Central memory CD8-positive, alpha-beta T cell (primary cell): Measurements from ENCODE around the gene ZNF747.

Experiments used
- ATAC-seq: fragments of 150-1000 bp; cut with Tn5 transposase; replicated peaks from 2 replicates; pipeline ENCODE4 v1.10.0; 2022; ENCODE audit warnings: mild to moderate bottlenecking, moderate FRiP score, moderate number of reproducible peaks; ENCODE audit not compliant: poor library complexity, severe bottlenecking; ENCODE audit errors: extremely low read depth
- DNase-seq, 2 donors: peaks; one replicate each; pipeline ENCODE4 v3.0.0; 2021; ENCODE audit warnings: low spot score in 2 of 2
- H3K27ac Mint-ChIP-seq: one replicate; pipeline ENCODE4 v1.8.0; 2022; ENCODE audit warnings: low read depth, mild to moderate bottlenecking, moderate library complexity, mixed read lengths
- H3K27me3 Mint-ChIP-seq: one replicate; pipeline ENCODE4 v1.8.0; 2022; ENCODE audit warnings: mixed read lengths
- H3K36me3 Mint-ChIP-seq: one replicate; pipeline ENCODE4 v1.8.0; 2022; ENCODE audit warnings: mild to moderate bottlenecking, moderate library complexity, mixed read lengths; ENCODE audit not compliant: insufficient read depth
- H3K4me1 Mint-ChIP-seq: one replicate; pipeline ENCODE4 v1.8.0; 2022; ENCODE audit warnings: mixed read lengths
- H3K4me3 Mint-ChIP-seq: one replicate; pipeline ENCODE4 v1.8.0; 2022; ENCODE audit warnings: mild to moderate bottlenecking, moderate library complexity, mixed read lengths
- H3K9me3 Mint-ChIP-seq: one replicate; pipeline ENCODE4 v1.8.0; 2022; ENCODE audit warnings: mixed read lengths

The ZNF747 gene

GRCh38 chr16:30566531-30566930 lies 31.9 kb upstream of the ZNF747 start:
- Mint-ChIP-seq H3K27me3 (no peaks in the 10 kb centered on the region), H3K9me3 (no peaks in the 10 kb centered on the region), H3K36me3 (peaks cover 11% of the 10 kb centered on the region), H3K27ac (peak overlapping the region; percentile 85), H3K4me3 (no peak overlapping the region), H3K4me1 (peaks cover 33% of the 10 kb centered on the region)
- ATAC-seq (no peak), DNase-seq (no peak)

DNA sequence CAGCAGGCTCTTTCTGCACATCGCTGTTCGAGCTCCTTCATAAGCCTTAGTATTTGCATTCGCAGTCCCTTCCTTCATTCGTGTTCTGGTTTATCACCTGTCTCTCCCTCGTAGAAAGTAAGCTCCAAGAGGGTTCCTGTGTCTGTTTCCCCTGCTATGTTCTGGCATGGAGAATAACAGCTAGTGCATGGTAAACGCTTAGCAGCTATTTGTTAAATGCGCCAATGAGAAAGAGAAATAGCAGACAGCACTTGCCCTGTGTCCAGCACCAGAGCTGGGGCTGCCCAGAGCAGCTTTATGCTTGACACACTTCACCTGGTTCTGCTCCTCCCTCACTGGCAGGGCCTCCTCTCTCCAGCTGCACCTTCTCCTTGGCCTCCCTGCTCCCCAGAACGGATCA lies 31.3 kb upstream of the ZNF747 start:
- DNase-seq (no peak), ATAC-seq (no peak)
- Mint-ChIP-seq H3K36me3 (peaks cover 10% of the 10 kb centered on the region), H3K4me1 (peaks cover 36% of the 10 kb centered on the region), H3K9me3 (no peaks in the 10 kb centered on the region), H3K4me3 (no peak overlapping the region), H3K27me3 (no peaks in the 10 kb centered on the region), H3K27ac (no peak overlapping the region)

GRCh38 chr16:30565526-30565925 lies 30.9 kb upstream of the ZNF747 start:
- H3K27me3 Mint-ChIP-seq, result no peaks in the 10 kb centered on the region
- no peak for ATAC-seq
- H3K4me3 Mint-ChIP-seq, result no peak overlapping the region
- peaks cover 9% of the 10 kb centered on the region for H3K36me3 Mint-ChIP-seq
- H3K27ac Mint-ChIP-seq, result peak overlapping the region; percentile 72
- peaks cover 34% of the 10 kb centered on the region for H3K4me1 Mint-ChIP-seq
- H3K9me3 Mint-ChIP-seq, result no peaks in the 10 kb centered on the region
- no peak for DNase-seq

- Mint-ChIP-seq H3K27ac (peak overlapping the region; percentile 89), H3K4me1 (peaks cover 36% of the 10 kb centered on the region), H3K9me3 (no peaks in the 10 kb centered on the region)
Observed at GRCh38 chr16:30562021-30562420, 27.4 kb upstream of the ZNF747 start.

DNA sequence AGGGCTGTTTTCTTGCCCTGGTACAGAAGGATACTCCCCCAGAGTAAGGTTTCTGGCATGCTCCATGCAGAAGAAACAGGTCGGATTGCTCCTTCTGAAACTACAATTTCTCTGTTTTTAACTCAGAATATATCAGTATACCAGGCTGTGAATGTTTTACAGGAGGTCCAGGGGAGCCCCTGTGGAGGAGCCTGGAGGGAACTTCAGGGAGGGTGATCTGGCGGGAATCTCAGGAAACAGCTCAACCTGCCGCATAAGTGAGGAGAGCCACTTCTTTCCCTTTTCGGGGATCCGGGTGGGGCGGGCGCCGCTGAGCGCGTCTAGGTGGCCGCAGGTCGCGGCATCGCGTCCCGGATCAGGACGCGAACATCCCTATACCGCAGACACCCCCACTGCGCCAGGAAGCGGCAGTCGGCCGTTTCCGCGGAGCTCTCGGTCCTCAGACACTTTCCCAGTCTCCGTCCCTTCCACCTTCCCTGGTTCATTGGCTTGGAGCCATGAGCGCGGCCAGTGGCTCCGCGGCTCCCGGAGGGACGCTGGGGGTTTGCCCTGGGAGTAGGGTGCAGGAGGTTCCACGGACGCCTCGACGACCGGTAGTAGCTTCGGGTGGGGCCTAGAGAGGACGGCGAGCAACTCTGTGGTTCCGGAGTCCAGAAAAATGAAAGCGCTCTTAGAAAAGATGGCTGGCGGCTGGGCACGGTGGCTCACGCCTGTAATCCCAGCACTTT lies 26.6 kb upstream of the ZNF747 start:
- Mint-ChIP-seq H3K4me3 (peak overlapping the region; percentile 81), H3K4me1 (peaks cover 30% of the 10 kb centered on the region), H3K27me3 (no peaks in the 10 kb centered on the region), H3K27ac (peak overlapping the region; percentile 89), H3K36me3 (peaks cover 8% of the 10 kb centered on the region), H3K9me3 (no peaks in the 10 kb centered on the region)
- no peak for DNase-seq
- ATAC-seq, result no peak

More at GRCh38 chr16:30562021-30562420, 27.4 kb upstream of the ZNF747 start:
- ATAC-seq (no peak), DNase-seq (no peak)
- Mint-ChIP-seq H3K4me3 (peak overlapping the region; percentile 81), H3K27me3 (no peaks in the 10 kb centered on the region), H3K36me3 (peaks cover 6% of the 10 kb centered on the region)

DNA sequence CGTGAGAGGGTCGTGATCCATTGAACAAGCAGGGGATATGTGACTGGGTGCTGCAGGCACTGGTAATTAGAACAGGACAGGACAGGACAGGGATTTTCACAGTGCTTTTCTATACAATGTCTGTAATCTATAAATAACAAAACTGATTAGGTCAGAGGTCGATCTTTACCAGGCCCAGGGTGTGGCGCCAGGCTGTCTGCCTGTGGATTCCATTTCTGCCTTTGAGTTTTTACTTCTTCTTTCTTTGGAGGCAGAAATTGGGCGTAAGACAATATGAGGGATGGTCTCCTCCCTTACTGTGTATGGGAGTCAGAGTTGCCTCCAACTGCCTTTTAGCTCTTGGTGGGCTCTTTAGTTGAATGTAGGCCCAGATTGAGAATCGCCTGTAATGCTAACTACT lies 25.0 kb upstream of the ZNF747 start:
- Mint-ChIP-seq H3K4me1 (peaks cover 31% of the 10 kb centered on the region), H3K4me3 (peak overlapping the region; percentile 83), H3K27ac (peak overlapping the region; percentile 89), H3K9me3 (no peaks in the 10 kb centered on the region), H3K36me3 (peaks cover 11% of the 10 kb centered on the region), H3K27me3 (no peaks in the 10 kb centered on the region)
- ATAC-seq, result no peak
- no peak for DNase-seq

GRCh38 chr16:30558789-30559377 lies 24.2 kb upstream of the ZNF747 start:
- H3K36me3 Mint-ChIP-seq, result peaks cover 11% of the 10 kb centered on the region
- peak overlapping the region; percentile 89 for H3K27ac Mint-ChIP-seq
- DNase-seq, result no peak
- H3K4me1 Mint-ChIP-seq, result peaks cover 31% of the 10 kb centered on the region
- H3K27me3 Mint-ChIP-seq, result no peaks in the 10 kb centered on the region
- H3K9me3 Mint-ChIP-seq, result no peaks in the 10 kb centered on the region
- peak overlapping the region; percentile 83 for H3K4me3 Mint-ChIP-seq
- no peak for ATAC-seq

GRCh38 chr16:30557957-30558788 lies 23.5 kb upstream of the ZNF747 start, which contains the start of gene ZNF764:
ZNF764 (minus strand) TSS chr16:30558374; CDS start chr16:30558182, 192 bp downstream.
- Mint-ChIP-seq H3K4me3 (peak within 1 kb of the TSS; percentile 83), H3K27me3 (no peaks in the 10 kb centered on the region), H3K9me3 (no peaks in the 10 kb centered on the region), H3K4me1 (peaks cover 35% of the 10 kb centered on the region), H3K36me3 (peaks cover 14% of the 10 kb centered on the region), H3K27ac (peak within 1 kb of the TSS; percentile 89)
- DNase-seq, result peak; percentile 85 to 94
- peak; percentile 96 for ATAC-seq

GRCh38 chr16:30557707-30557956 lies 23.0 kb upstream of the ZNF747 start:
- DNase-seq (no peak), ATAC-seq (no peak)
- Mint-ChIP-seq H3K27ac (peak overlapping the region; percentile 89), H3K27me3 (no peaks in the 10 kb centered on the region), H3K4me3 (peak overlapping the region; percentile 83), H3K36me3 (peaks cover 14% of the 10 kb centered on the region), H3K4me1 (peaks cover 41% of the 10 kb centered on the region), H3K9me3 (no peaks in the 10 kb centered on the region)

DNA sequence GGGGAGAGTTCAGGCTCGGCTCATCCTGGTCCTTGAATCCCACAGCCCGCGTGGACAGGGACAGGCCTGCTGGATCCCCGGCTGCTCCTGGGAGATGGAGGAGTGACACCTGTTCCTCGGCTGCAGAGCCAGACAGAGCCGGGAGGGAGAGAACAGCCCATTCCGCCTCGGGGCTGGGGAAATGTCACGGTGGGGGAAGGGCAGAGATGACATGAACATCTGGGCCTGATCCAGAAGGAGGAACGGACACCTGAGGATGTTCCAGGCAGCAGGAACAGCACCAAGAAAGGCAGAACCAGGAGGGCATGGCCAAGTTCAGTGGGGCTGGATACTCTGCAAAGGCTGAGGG lies 21.4 kb upstream of the ZNF747 start:
- peaks cover 18% of the 10 kb centered on the region for H3K36me3 Mint-ChIP-seq
- peaks cover 46% of the 10 kb centered on the region for H3K4me1 Mint-ChIP-seq
- H3K27ac Mint-ChIP-seq, result peak overlapping the region; percentile 89
- ATAC-seq (no peak), DNase-seq (no peak)
- H3K9me3 Mint-ChIP-seq, result no peaks in the 10 kb centered on the region
- H3K4me3 Mint-ChIP-seq, result peak overlapping the region; percentile 83
- no peaks in the 10 kb centered on the region for H3K27me3 Mint-ChIP-seq

DNA sequence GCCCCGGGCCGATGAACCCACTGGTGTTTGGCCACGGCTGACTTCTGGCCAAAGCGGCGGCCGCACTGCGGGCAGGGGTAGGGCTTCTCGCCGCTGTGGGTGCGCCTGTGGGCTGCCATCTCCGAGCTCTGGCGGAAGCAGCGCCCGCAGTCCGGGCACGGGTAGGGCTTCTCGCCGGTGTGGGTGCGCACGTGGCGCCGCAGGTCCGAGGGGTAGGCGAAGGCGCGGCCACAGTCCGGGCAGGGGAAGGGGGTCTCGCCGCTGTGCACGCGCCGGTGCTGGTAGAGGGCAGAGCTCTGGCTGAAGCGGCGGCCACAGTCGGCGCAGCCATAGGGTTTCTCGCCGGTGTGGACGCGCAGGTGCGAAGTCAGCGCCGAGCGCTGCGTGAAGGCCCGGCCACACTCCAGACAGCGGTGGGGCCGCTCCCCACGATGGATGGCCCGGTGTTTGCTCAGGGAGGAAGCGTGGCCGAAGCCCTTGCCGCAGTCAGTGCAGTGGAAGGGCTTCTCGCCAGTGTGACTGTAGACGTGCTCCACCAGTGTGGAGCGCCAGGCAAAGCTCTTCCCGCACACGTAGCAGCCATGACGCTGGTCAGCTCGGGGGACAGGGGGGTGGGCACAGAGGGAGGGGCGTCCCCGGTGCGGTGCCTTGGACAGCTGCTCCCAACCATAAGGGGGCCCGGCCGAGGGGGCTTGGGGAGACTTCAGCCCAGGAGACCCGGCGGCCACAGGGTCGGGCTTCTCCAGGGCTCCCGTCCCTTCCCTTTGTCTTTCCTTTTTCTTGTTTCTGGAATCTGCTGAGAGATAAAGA lies 20.9 kb upstream of the ZNF747 start:
- peak overlapping the region; percentile 89 for H3K27ac Mint-ChIP-seq
- ATAC-seq, result no peak
- H3K36me3 Mint-ChIP-seq, result peaks cover 18% of the 10 kb centered on the region
- H3K4me1 Mint-ChIP-seq, result peaks cover 44% of the 10 kb centered on the region
- DNase-seq, result no peak
- H3K9me3 Mint-ChIP-seq, result no peaks in the 10 kb centered on the region
- H3K4me3 Mint-ChIP-seq, result peak overlapping the region; percentile 83
- H3K27me3 Mint-ChIP-seq, result no peaks in the 10 kb centered on the region

- no peak for ATAC-seq
- H3K4me1 Mint-ChIP-seq, result peaks cover 42% of the 10 kb centered on the region
Observed at GRCh38 chr16:30554557-30555314, 20.1 kb upstream of the ZNF747 start.

More at GRCh38 chr16:30554557-30555314, 20.1 kb upstream of the ZNF747 start:
- H3K36me3 Mint-ChIP-seq, result peaks cover 18% of the 10 kb centered on the region
- H3K27me3 Mint-ChIP-seq, result no peaks in the 10 kb centered on the region
- peak overlapping the region; percentile 12 for H3K4me3 Mint-ChIP-seq
- no peaks in the 10 kb centered on the region for H3K9me3 Mint-ChIP-seq
- H3K27ac Mint-ChIP-seq, result no peak overlapping the region
- no peak for DNase-seq
